HepG2 (cell line): Measurements from ENCODE around the gene MST1. TPM values are rescaled to one million over a fixed set of nuclear protein-coding genes. Genes with fewer than 3 reads are reported as not detected.

Experiments used
- ATAC-seq: fragments of 200-7000 bp; cut with Tn5 transposase; 3 replicates; pipeline ENCODE4 v1.9.1; 2020; ENCODE audit warnings: mild to moderate bottlenecking, moderate library complexity
- BruUV-seq: library from RNA; stranded (reverse); fragments of 400-500 nt; replicated peaks from 2 replicates; lab custom pipeline; 2021; lab: Mats Ljungman, UMichigan
- CTCF ChIA-PET: fragments of 300-600 bp; formaldehyde crosslinking; extraction: SDS; loops from one replicate; lab custom pipeline; 2021; ENCODE audit warnings: low total read pairs, inconsistent platforms, low intra/inter-chr PET ratio; lab: Yijun Ruan, JAX
- POLR2A ChIA-PET: fragments of 350-600 bp; sonication (Branson Sonifier 250); formaldehyde crosslinking; loops from one replicate; lab custom pipeline; 2020; ENCODE audit warnings: antibody characterized with exemption, inconsistent platforms; lab: Yijun Ruan, JAX
- DNase-seq: peaks from one replicate; pipeline ENCODE4 v3.0.0-alpha.2; 2015; ENCODE audit warnings: low spot score
- FAIRE-seq: peaks from 3 replicates; lab custom pipeline; 2011; peaks lifted over from hg19 to GRCh38; lab: Jason Lieb, UNC
- H2AFZ ChIP-seq: one replicate; pipeline ENCODE4 v1.6.1; 2011; ENCODE audit warnings: low read length, inconsistent platforms
- H3K27ac ChIP-seq: fragments of 300-600 bp; 3 replicates; pipeline ENCODE4 v1.8.0; 2011; ENCODE audit warnings: mixed run types, mild to moderate bottlenecking, mixed read lengths, low read length, inconsistent platforms; ENCODE audit not compliant: insufficient read depth; ENCODE audit errors: extremely low read length
- H3K27me3 ChIP-seq, 2 experiments: fragments of 200-600 bp in 1 of 2; 2 replicates in 1 of 2; 3 replicates in 1 of 2; pipeline versions ENCODE4 v1.6.0 to v1.8.0; 2011; ENCODE audit warnings: low read length in 2 of 2, mild to moderate bottlenecking in 2 of 2, moderate library complexity in 2 of 2, inconsistent platforms in 1 of 2; ENCODE audit not compliant: insufficient read depth in 2 of 2, control insufficient read depth in 1 of 2
- H3K36me3 ChIP-seq, 2 experiments: fragments of 200-600 bp in 1 of 2; replicated peaks in 1 of 2; 2 replicates in 1 of 2; 3 replicates in 1 of 2; pipeline versions ENCODE4 v1.5.1 to v1.8.0; 2011; ENCODE audit warnings: low read length in 2 of 2, inconsistent platforms in 1 of 2; ENCODE audit not compliant: insufficient read depth in 2 of 2, control insufficient read depth in 1 of 2
- H3K4me1 ChIP-seq: 2 replicates; pipeline ENCODE4 v1.5.1; 2012; ENCODE audit warnings: low read length, inconsistent platforms; ENCODE audit not compliant: insufficient read depth
- H3K4me2 ChIP-seq: 2 replicates; pipeline ENCODE4 v1.6.0; 2011; ENCODE audit warnings: low read depth, low read length, inconsistent platforms
- H3K4me3 ChIP-seq, 3 experiments: fragments of 200-600 bp in 1 of 3; sonication (generic), shearing (Covaris generic) in 1 of 3; replicated peaks in 1 of 3; 2 replicates each; pipeline ENCODE4 v1.5.1; 2011 to 2016; ENCODE audit warnings: low read length in 3 of 3, inconsistent platforms in 2 of 3, low read depth in 2 of 3, mild to moderate bottlenecking in 2 of 3, control low read depth in 1 of 3, mixed read lengths in 1 of 3; ENCODE audit not compliant: insufficient read depth in 1 of 3
- H3K79me2 ChIP-seq: one replicate; pipeline ENCODE4 v1.6.1; 2011; ENCODE audit warnings: low read length, inconsistent platforms; ENCODE audit not compliant: insufficient read depth
- H3K9ac ChIP-seq: 2 replicates; pipeline ENCODE4 v1.6.0; 2011; ENCODE audit warnings: mild to moderate bottlenecking, low read depth, low read length, inconsistent platforms; ENCODE audit not compliant: insufficient read depth
- H3K9me3 ChIP-seq: 2 replicates; pipeline ENCODE4 v1.5.1; 2012; ENCODE audit warnings: mild to moderate bottlenecking, low read length
- H4K20me1 ChIP-seq: 2 replicates; pipeline ENCODE4 v1.6.0; 2011; ENCODE audit warnings: inconsistent platforms, mild to moderate bottlenecking, low read length, moderate library complexity; ENCODE audit not compliant: insufficient read depth
- AHR ChIP-seq: IDR thresholded peaks from 2 replicates; pipeline ENCODE4 v1.6.1; 2018; ENCODE audit warnings: missing genetic modification reagents, missing compliant biosample characterization
- GATAD2A ChIP-seq: IDR thresholded peaks from 2 replicates; pipeline ENCODE4 v1.6.1; 2016
- GZF1 ChIP-seq: sonication (generic); formaldehyde crosslinking; IDR thresholded peaks from 2 replicates; pipeline ENCODE4 v1.5.1; 2020; ENCODE audit warnings: mild to moderate bottlenecking, missing genetic modification reagents
- HMGA1 ChIP-seq: sonication (generic); formaldehyde crosslinking; conservative IDR thresholded peaks from 2 replicates; pipeline ENCODE4 v1.4.0; 2020; ENCODE audit warnings: missing genetic modification reagents
- HNRNPUL1 ChIP-seq: fragments of 200-400 bp; formaldehyde crosslinking; IDR thresholded peaks from 2 replicates; pipeline ENCODE4 v1.6.1; 2017; ENCODE audit warnings: low read depth, mild to moderate bottlenecking, low read length, moderate library complexity
- NR0B2 ChIP-seq: sonication (generic); formaldehyde crosslinking; IDR thresholded peaks from 2 replicates; pipeline ENCODE4 v1.4.0; 2020; ENCODE audit warnings: mild to moderate bottlenecking, missing genetic modification reagents
- PAWR ChIP-seq: sonication (generic); formaldehyde crosslinking; IDR thresholded peaks from 2 replicates; pipeline ENCODE4 v1.4.0; 2020; ENCODE audit warnings: missing genetic modification reagents, mild to moderate bottlenecking, borderline replicate concordance
- POLR2AphosphoS2 ChIP-seq: IDR thresholded peaks from 2 replicates; pipeline ENCODE4 v1.6.1; 2011; ENCODE audit warnings: low read depth, low read length, improper control_type of control experiment
- SMC3 ChIP-seq: IDR thresholded peaks from 2 replicates; pipeline ENCODE4 v1.6.1; 2011; ENCODE audit warnings: low read length, improper control_type of control experiment
- TEAD2 ChIP-seq: sonication (generic); formaldehyde crosslinking; IDR thresholded peaks from 2 replicates; pipeline ENCODE4 v1.9.0; 2021; ENCODE audit warnings: missing genetic modification reagents
- ZFP1 ChIP-seq: IDR thresholded peaks from 2 replicates; pipeline ENCODE4 v1.6.1; 2016
- ZKSCAN5 ChIP-seq: sonication (generic); formaldehyde crosslinking; IDR thresholded peaks from 2 replicates; pipeline ENCODE4 v1.5.1; 2020; ENCODE audit warnings: mild to moderate bottlenecking, missing genetic modification reagents
- ZNF704 ChIP-seq: sonication (generic); formaldehyde crosslinking; IDR thresholded peaks from 2 replicates; pipeline ENCODE4 v1.8.1; 2023; ENCODE audit warnings: mild to moderate bottlenecking, inconsistent platforms, moderate library complexity, missing genetic modification reagents, borderline replicate concordance
- WGBS: methylation state at CpG from one replicate; pipeline ENCODE4 v1.1.6; 2017; ENCODE audit warnings: low lambda C conversion rate; 5-methylcytosine and 5-hydroxymethylcytosine counted together
- in situ Hi-C: cut with HindIII; loops from 2 replicates; pipeline ENCODE4 v1.10.0; 2017; ENCODE audit warnings: low pct_unique_long_range_greater_than_20kb; ENCODE audit not compliant: extremely low pct_ligation_motif_present
- intact Hi-C: fragments of 100-400 bp; cut with micrococcal nuclease; formaldehyde crosslinking; loops from one replicate; pipeline ENCODE4 v1.10.0; 2022; ENCODE audit not compliant: unreplicated experiment
- polyA plus RNA-seq, 8 experiments: library from polyadenylated mRNA; depleted of rRNA in 3 of 8; stranded (reverse) in 7 of 8; unstranded in 1 of 8; fragments of >200 nt; fragmentation: Illumina TruSeq in 4 of 8; extraction: Trizol in 4 of 8; gene quantifications; 2 replicates each; pipeline versions ENCODE4 v1.2.1 to v1.2.3, GENCODE V29; 2011 to 2016; ENCODE audit warnings: low read depth in 4 of 8, missing spikeins in 1 of 8, mixed read lengths in 1 of 8; ENCODE audit not compliant: insufficient read depth in 1 of 8
- total RNA-seq, 5 experiments: library from RNA; depleted of rRNA; stranded (reverse); fragments of >200 nt; fragmentation: Illumina TruSeq; extraction: Trizol; gene quantifications; 2 replicates each; pipeline ENCODE4 v1.2.3, GENCODE V29; 2016; ENCODE audit warnings: low read depth in 1 of 5
- TF ChIP-seq, protein P1 (sequence below): sonication (generic); formaldehyde crosslinking; IDR thresholded peaks from 2 replicates; pipeline ENCODE4 v1.8.0; 2022; ENCODE audit warnings: mild to moderate bottlenecking, missing genetic modification reagents
- TF ChIP-seq, protein P2 (sequence below): sonication (generic); formaldehyde crosslinking; IDR thresholded peaks from 2 replicates; pipeline ENCODE4 v1.4.0; 2020; ENCODE audit warnings: missing genetic modification reagents

MST1 gene
- total and polyA plus RNA-seq, 2 of the 13 experiments (the other 11 are each of a cell fraction or from before 2014, with no cell fraction given) = 189 to 452 TPM

- intact Hi-C loops = loop anchor here (5.0 kb wide), 1 partner anchor 53 kb away; the partner anchor contains the start of gene IP6K1
- DNase-seq = no peak
- Histone ChIP-seq H3K79me2 (no peaks in the 10 kb centered on the region), H4K20me1 (no peaks in the 10 kb centered on the region), H3K9me3 (no peaks in the 10 kb centered on the region), H3K4me3 (no peak overlapping the region), H3K27me3 (no peaks in the 10 kb centered on the region), H3K9ac (no peak overlapping the region), H3K4me1 (peaks cover 20% of the 10 kb centered on the region), H3K27ac (no peak overlapping the region), H2AFZ (no peak overlapping the region), H3K4me2 (no peak overlapping the region), H3K36me3 (peaks cover 25 to 72% of the 10 kb centered on the region in 2 experiments)
- TF ChIP-seq NR0B2 (CRISPR knock-in tag) (no peak), TEAD2 (CRISPR knock-in tag) (no peak), AHR (CRISPR knock-in tag) (no peak), HNRNPUL1 (no peak), GZF1 (CRISPR knock-in tag) (no peak), ZKSCAN5 (no peak), ZNF704 (no peak), SMC3 (no peak), ZFP1 (CRISPR knock-in tag) (no peak), POLR2AphosphoS2 (no peak), HMGA1 (CRISPR knock-in tag) (no peak), GATAD2A (CRISPR knock-in tag) (no peak), PAWR (CRISPR knock-in tag) (no peak)
- TF ChIP-seq, protein P1, sequence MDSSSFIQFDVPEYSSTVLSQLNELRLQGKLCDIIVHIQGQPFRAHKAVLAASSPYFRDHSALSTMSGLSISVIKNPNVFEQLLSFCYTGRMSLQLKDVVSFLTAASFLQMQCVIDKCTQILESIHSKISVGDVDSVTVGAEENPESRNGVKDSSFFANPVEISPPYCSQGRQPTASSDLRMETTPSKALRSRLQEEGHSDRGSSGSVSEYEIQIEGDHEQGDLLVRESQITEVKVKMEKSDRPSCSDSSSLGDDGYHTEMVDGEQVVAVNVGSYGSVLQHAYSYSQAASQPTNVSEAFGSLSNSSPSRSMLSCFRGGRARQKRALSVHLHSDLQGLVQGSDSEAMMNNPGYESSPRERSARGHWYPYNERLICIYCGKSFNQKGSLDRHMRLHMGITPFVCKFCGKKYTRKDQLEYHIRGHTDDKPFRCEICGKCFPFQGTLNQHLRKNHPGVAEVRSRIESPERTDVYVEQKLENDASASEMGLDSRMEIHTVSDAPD (CRISPR knock-in tag) = no peak
- TF ChIP-seq, protein P2, sequence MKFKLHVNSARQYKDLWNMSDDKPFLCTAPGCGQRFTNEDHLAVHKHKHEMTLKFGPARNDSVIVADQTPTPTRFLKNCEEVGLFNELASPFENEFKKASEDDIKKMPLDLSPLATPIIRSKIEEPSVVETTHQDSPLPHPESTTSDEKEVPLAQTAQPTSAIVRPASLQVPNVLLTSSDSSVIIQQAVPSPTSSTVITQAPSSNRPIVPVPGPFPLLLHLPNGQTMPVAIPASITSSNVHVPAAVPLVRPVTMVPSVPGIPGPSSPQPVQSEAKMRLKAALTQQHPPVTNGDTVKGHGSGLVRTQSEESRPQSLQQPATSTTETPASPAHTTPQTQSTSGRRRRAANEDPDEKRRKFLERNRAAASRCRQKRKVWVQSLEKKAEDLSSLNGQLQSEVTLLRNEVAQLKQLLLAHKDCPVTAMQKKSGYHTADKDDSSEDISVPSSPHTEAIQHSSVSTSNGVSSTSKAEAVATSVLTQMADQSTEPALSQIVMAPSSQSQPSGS (CRISPR knock-in tag) = no peak
- WGBS = 94% methylated on average over 3 of the region's 6 CpGs
- in situ Hi-C loops = no loop called here
- no TSS peak for BruUV-seq
- ATAC-seq = peak; percentile 46; the same call in 2 of the 3 replicates
- FAIRE-seq = no peak
- POLR2A ChIA-PET = interaction anchor here (1.1 kb wide), 1 partner anchor 52 kb away, joined by 3 read pairs; the partner anchor contains the start of gene IP6K1
- CTCF ChIA-PET = no interaction called here
These were observed 45.5 kb upstream of the MST1 start for GRCh38 chr3:49734752-49735151.
